ENCODE results near the gene KLK3.

DNA sequence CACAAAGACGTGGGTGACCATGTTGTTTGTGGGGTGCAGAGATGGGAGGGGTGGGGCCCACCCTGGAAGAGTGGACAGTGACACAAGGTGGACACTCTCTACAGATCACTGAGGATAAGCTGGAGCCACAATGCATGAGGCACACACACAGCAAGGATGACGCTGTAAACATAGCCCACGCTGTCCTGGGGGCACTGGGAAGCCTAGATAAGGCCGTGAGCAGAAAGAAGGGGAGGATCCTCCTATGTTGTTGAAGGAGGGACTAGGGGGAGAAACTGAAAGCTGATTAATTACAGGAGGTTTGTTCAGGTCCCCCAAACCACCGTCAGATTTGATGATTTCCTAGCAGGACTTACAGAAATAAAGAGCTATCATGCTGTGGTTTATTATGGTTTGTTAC lies 24.1 kb downstream of the KLK3 start:
- TF ChIP-seq, protein P1, sequence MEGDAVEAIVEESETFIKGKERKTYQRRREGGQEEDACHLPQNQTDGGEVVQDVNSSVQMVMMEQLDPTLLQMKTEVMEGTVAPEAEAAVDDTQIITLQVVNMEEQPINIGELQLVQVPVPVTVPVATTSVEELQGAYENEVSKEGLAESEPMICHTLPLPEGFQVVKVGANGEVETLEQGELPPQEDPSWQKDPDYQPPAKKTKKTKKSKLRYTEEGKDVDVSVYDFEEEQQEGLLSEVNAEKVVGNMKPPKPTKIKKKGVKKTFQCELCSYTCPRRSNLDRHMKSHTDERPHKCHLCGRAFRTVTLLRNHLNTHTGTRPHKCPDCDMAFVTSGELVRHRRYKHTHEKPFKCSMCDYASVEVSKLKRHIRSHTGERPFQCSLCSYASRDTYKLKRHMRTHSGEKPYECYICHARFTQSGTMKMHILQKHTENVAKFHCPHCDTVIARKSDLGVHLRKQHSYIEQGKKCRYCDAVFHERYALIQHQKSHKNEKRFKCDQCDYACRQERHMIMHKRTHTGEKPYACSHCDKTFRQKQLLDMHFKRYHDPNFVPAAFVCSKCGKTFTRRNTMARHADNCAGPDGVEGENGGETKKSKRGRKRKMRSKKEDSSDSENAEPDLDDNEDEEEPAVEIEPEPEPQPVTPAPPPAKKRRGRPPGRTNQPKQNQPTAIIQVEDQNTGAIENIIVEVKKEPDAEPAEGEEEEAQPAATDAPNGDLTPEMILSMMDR (IDR thresholded peaks at IDR 0.05; ENCODE audit: low read length), result no peak
- TF ChIP-seq EZH2 (IDR thresholded peaks at IDR 0.05; ENCODE audit: borderline replicate concordance, low read length), result no peak
